Neural crest cell (in vitro differentiated cells): ENCODE measurements around the gene PRKAR1B. TPM values are rescaled to one million over a fixed set of nuclear protein-coding genes. Genes with fewer than 3 reads are reported as not detected.

Experiments used
- DNase-seq: peaks from one replicate; pipeline ENCODE4 v3.0.0; 2021; ENCODE audit warnings: low read depth, mixed read lengths, low spot score
- H3K27ac Mint-ChIP-seq: one replicate; pipeline ENCODE4 v1.8.0; 2021; ENCODE audit warnings: mild to moderate bottlenecking, mixed read lengths; ENCODE audit not compliant: unreplicated experiment
- H3K27me3 Mint-ChIP-seq: 2 replicates; pipeline ENCODE4 v1.8.0; 2021; ENCODE audit warnings: low read depth, mild to moderate bottlenecking, mixed read lengths
- H3K36me3 Mint-ChIP-seq: 2 replicates; pipeline ENCODE4 v1.8.0; 2021; ENCODE audit warnings: low read depth, mild to moderate bottlenecking, mixed read lengths
- H3K4me1 Mint-ChIP-seq: 2 replicates; pipeline ENCODE4 v1.8.0; 2021; ENCODE audit warnings: mixed read lengths
- H3K4me3 Mint-ChIP-seq: one replicate; pipeline ENCODE4 v1.8.0; 2021; ENCODE audit warnings: mild to moderate bottlenecking, mixed read lengths
- H3K9me3 Mint-ChIP-seq: 2 replicates; pipeline ENCODE4 v1.8.0; 2021; ENCODE audit warnings: mixed read lengths
- total RNA-seq: library from RNA; stranded (reverse); gene quantifications from 2 replicates; pipeline ENCODE4 v1.2.1, GENCODE V29; 2021
- TF ChIP-seq, protein P1 (sequence below): fragments of 200-600 bp; sonication (generic); conservative IDR thresholded peaks from 2 replicates; pipeline ENCODE4 v1.5.0; 2021; ENCODE audit warnings: antibody characterized with exemption, mild to moderate bottlenecking

Gene PRKAR1B
- total RNA-seq, 1 donor from 2014 or later, result 9.5 TPM

DNA sequence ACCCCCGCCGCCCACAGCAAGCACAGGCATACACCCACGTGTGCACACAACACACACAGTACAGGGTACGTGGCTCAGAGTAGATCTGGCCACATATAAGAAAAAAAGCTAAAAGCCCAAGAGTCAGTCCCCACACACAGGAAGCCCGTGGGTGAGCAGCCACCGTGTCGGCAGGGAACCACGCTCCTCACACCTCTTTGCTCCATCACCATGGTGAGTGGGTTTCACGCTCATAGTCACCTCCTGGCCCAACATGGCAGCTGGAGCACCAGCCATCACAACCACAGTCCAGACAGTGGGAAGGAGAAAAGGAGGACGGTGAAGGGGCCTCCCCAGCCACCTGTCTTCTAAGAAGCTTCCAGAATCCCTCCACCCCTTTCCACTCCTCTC lies 131.5 kb downstream of the PRKAR1B start:
- Mint-ChIP-seq H3K27ac (no peak overlapping the region), H3K27me3 (no peaks in the 10 kb centered on the region), H3K4me3 (no peak overlapping the region), H3K36me3 (no peaks in the 10 kb centered on the region), H3K4me1 (no peaks in the 10 kb centered on the region), H3K9me3 (no peaks in the 10 kb centered on the region)
- TF ChIP-seq, protein P1, sequence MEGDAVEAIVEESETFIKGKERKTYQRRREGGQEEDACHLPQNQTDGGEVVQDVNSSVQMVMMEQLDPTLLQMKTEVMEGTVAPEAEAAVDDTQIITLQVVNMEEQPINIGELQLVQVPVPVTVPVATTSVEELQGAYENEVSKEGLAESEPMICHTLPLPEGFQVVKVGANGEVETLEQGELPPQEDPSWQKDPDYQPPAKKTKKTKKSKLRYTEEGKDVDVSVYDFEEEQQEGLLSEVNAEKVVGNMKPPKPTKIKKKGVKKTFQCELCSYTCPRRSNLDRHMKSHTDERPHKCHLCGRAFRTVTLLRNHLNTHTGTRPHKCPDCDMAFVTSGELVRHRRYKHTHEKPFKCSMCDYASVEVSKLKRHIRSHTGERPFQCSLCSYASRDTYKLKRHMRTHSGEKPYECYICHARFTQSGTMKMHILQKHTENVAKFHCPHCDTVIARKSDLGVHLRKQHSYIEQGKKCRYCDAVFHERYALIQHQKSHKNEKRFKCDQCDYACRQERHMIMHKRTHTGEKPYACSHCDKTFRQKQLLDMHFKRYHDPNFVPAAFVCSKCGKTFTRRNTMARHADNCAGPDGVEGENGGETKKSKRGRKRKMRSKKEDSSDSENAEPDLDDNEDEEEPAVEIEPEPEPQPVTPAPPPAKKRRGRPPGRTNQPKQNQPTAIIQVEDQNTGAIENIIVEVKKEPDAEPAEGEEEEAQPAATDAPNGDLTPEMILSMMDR, result no peak
- no peak for DNase-seq

DNA sequence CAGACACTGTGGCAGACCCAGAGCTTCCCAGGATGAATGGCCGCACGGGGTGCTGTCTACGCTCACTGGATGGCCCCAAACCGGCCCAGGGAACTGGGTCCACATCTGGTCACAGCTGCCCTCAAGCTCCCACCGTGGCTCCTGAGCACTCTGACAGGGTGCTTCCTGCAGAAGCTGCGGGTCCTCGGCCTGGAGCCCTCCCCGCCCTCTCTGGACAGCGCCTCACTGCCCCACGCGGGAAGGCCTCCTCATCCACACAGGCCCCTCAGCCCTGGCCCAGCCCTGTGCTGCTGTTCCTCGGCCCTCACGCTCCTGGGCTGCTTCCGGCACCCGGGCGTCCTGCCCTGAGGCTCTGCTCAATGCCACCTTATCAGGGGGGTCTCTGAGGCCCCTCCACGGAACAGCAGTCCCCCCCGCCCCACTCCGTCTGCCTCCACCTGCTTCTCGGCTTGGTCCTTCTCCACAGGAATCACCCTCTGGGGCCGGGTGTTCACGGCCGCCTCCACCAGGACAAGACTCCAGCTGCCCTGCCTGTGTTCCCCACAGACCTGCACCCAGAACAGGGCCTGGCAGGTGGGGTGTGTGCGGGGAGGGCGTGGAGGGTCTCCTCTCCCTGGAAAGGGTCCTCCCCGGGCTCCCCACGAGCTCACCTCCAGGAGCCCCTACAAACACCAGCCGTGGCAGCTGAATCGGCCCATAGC lies 132.0 kb downstream of the PRKAR1B start:
- H3K9me3 Mint-ChIP-seq, result no peaks in the 10 kb centered on the region
- no peaks in the 10 kb centered on the region for H3K4me1 Mint-ChIP-seq
- H3K36me3 Mint-ChIP-seq, result no peaks in the 10 kb centered on the region
- H3K27me3 Mint-ChIP-seq, result no peaks in the 10 kb centered on the region
- TF ChIP-seq, protein P1, result no peak
- H3K4me3 Mint-ChIP-seq, result no peak overlapping the region
- no peak for DNase-seq
- no peak overlapping the region for H3K27ac Mint-ChIP-seq

DNA sequence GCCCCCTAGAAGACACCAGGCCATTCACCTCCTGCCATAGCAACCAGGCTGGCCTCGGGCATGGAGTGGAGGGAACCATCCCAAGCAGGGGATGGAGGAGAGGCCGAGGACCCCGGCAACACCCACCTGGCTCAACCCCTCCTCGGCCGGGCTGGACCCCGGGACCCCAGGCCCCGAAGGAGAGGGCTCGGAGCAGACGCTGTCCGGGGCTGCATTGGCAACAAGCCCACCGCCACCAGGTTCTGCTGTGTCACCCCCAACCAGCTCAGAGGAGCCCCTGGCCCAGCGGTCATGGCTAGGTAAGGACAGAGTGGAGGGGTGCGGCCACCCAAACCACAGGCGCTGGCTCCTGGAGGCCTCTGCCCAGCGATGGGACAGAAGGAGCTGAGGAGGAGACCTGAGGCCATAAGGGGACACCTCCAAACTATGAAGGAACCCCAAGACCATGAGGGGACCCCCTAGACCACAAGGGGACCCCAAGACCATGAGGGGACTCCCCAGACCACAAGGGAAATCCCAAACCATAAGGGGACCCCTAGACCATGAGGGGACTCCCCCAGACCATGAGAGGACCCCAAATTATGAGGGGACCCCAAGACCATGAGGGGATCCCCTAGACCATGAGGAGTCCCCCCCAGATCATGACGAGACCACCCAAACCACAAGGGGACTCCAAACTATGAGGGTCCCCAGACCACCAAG lies 132.7 kb downstream of the PRKAR1B start:
- no peak overlapping the region for H3K4me3 Mint-ChIP-seq
- DNase-seq, result no peak
- TF ChIP-seq, protein P1, result no peak

DNA sequence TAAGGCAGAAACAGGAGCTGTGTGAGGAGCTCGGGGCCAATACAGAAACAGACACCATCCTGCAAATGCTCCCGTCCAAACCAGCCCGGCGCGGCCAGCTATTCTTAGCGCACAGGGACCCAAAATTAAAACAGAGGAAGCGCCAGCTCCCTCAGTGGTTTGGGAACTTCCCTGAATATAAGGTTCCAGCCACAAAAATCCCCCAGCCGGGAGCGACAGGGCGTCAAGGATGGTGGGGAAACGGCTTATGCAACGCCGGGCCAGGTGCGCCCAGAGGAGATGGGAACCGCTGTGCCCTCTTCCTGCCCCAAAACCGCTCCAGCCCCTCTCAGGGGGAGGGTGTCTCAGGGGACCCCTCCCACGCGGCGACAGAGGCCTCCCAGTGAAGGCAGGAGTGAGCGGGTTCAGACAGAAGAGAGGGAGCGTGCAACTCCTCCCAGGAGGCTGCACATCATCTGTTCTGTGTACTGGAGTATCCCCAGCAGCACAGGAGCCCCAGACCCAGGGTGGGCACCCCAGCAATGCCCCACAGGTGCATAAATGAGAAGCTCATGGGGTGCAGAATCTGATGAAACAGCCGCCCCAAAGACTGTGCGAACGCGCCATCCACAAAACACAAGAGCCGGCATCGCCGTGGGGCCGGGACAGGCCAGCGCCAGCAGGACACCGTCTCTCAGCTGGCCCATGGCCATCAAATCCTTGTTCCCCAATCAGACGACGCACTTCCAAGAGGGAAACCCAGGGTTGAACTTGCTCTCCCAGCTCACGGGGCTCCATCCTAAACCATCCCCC lies 133.6 kb downstream of the PRKAR1B start:
- peaks cover 6% of the 10 kb centered on the region for H3K36me3 Mint-ChIP-seq
- no peaks in the 10 kb centered on the region for H3K4me1 Mint-ChIP-seq
- no peak for DNase-seq
- no peak overlapping the region for H3K27ac Mint-ChIP-seq
- TF ChIP-seq, protein P1, result no peak
- H3K4me3 Mint-ChIP-seq, result no peak overlapping the region
- H3K9me3 Mint-ChIP-seq, result peaks cover 6% of the 10 kb centered on the region
- H3K27me3 Mint-ChIP-seq, result no peaks in the 10 kb centered on the region

More for the DNA sequence above, 132.7 kb downstream of the PRKAR1B start:
- H3K27me3 Mint-ChIP-seq, result no peaks in the 10 kb centered on the region
- H3K27ac Mint-ChIP-seq, result no peak overlapping the region
- H3K36me3 Mint-ChIP-seq, result no peaks in the 10 kb centered on the region
- H3K4me1 Mint-ChIP-seq, result no peaks in the 10 kb centered on the region
- H3K9me3 Mint-ChIP-seq, result no peaks in the 10 kb centered on the region

DNA sequence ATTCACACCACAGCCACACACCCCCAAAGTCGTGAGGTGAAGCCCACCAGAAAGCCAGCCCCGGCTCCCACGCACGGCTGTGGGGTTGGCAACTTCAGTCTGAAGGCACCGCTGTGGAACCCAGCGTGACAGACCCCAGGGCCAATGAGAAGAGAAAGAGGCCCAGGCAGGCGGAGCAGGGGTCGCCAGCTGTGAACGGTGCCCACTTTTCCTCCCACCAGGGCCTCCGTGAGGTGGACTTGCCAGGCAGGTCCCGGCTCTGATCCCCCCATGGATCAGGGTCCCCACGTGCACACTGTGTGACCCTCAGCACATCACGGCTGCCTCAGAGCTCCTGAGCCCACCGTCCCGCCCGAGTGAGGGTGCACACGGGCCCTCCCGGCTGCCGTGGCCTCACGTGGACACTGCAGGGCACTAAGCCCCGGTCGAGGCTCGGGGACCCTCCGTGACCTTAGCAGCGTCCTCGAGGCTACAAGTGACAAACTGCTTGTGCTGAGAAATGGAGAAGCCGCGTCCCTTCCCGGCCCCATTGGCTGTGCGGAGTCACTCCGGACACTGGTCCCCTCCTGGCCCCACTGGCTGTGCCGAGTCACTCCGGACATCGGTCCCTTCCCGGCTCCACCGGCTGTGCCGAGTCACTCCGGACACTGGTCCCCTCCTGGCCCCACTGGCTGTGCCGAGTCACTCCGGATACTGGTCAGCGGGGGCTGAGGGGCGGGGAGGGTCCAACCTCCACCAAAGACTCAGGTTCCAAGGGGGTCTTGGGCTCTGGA lies 135.0 kb downstream of the PRKAR1B start:
- H3K27me3 Mint-ChIP-seq, result no peaks in the 10 kb centered on the region
- no peak overlapping the region for H3K27ac Mint-ChIP-seq
- no peak overlapping the region for H3K4me3 Mint-ChIP-seq
- H3K36me3 Mint-ChIP-seq, result peaks cover 11% of the 10 kb centered on the region
- no peaks in the 10 kb centered on the region for H3K4me1 Mint-ChIP-seq
- no peak for DNase-seq
- TF ChIP-seq, protein P1, result no peak
- peaks cover 10% of the 10 kb centered on the region for H3K9me3 Mint-ChIP-seq
